ENCODE data around the gene GCLM.

The GCLM gene

GRCh38 chr1:93846992-93847810, 62.0 kb downstream of the GCLM start:
- DNase-seq: peak; percentile 23 to 87 (median 74)

GRCh38 chr1:93846206-93846991, 62.8 kb downstream of the GCLM start:
- DNase-seq: peak; percentile 39 to 95 (median 83)

- peak in 14 of 56 donors; percentile 1 to 75 (median 34) for DNase-seq
Measured at GRCh38 chr1:93845538-93846205, 63.6 kb downstream of the GCLM start.

- DNase-seq: peak in 30 of 56 donors; percentile 1 to 71 (median 15)
Measured at GRCh38 chr1:93844262-93845045, 64.8 kb downstream of the GCLM start.

GRCh38 chr1:93842750-93843500, 66.3 kb downstream of the GCLM start:
- DNase-seq: no peak

GRCh38 chr1:93841771-93842170, 67.5 kb downstream of the GCLM start:
- no peak for DNase-seq

- DNase-seq: no peak
Measured at GRCh38 chr1:93840956-93841482, 68.2 kb downstream of the GCLM start.

GRCh38 chr1:93839753-93840152, 69.5 kb downstream of the GCLM start:
- no peak for DNase-seq

- no peak for DNase-seq
Measured at GRCh38 chr1:93839307-93839706, 69.9 kb downstream of the GCLM start.

- DNase-seq: no peak
Measured at GRCh38 chr1:93837961-93838360, 71.3 kb downstream of the GCLM start.

Data from amygdala (tissue), 56 donors.